GM15510 (cell line): ENCODE results near the gene STAB1.
A peak's percentile ranks its signal among the peaks of the same experiment; 100 is the strongest.

Experiments
- POLR2A ChIP-seq: IDR thresholded peaks from 3 replicates; pipeline ENCODE4 v1.6.1; 2011; ENCODE audit warnings: borderline replicate concordance; ENCODE audit not compliant: insufficient read length; ENCODE audit errors: extremely low read depth

The STAB1 gene

GRCh38 chr3:52455283-52456168, 39.6 kb upstream of the STAB1 start, which contains the start of gene NISCH:
TSS of gene NISCH (plus strand) at chr3:52455604. CDS start at chr3:52455642, 38 bp downstream.
- TF ChIP-seq POLR2A: peak; percentile 93

- no peak for TF ChIP-seq POLR2A
Measured at GRCh38 chr3:52456169-52456799, 38.9 kb upstream of the STAB1 start.

GRCh38 chr3:52456800-52457183, 38.3 kb upstream of the STAB1 start:
- no peak for TF ChIP-seq POLR2A

- TF ChIP-seq POLR2A: no peak
Measured at GRCh38 chr3:52458031-52458760, 36.9 kb upstream of the STAB1 start.

GRCh38 chr3:52458770-52459545, 36.2 kb upstream of the STAB1 start:
- TF ChIP-seq POLR2A: no peak

GRCh38 chr3:52461874-52462273, 33.3 kb upstream of the STAB1 start:
- no peak for TF ChIP-seq POLR2A

- TF ChIP-seq POLR2A: no peak
Measured at GRCh38 chr3:52463416-52463815, 31.7 kb upstream of the STAB1 start.

GRCh38 chr3:52468336-52468735, 26.8 kb upstream of the STAB1 start:
- no peak for TF ChIP-seq POLR2A

- no peak for TF ChIP-seq POLR2A
Measured at GRCh38 chr3:52469001-52469400, 26.1 kb upstream of the STAB1 start.

GRCh38 chr3:52470920-52471319, 24.2 kb upstream of the STAB1 start:
- no peak for TF ChIP-seq POLR2A

GRCh38 chr3:52471371-52472238, 23.5 kb upstream of the STAB1 start:
- no peak for TF ChIP-seq POLR2A

GRCh38 chr3:52472239-52473000, 22.7 kb upstream of the STAB1 start:
- no peak for TF ChIP-seq POLR2A

GRCh38 chr3:52473026-52473425, 22.1 kb upstream of the STAB1 start:
- no peak for TF ChIP-seq POLR2A
